ENCODE data around the gene MCFD2.

DNA sequence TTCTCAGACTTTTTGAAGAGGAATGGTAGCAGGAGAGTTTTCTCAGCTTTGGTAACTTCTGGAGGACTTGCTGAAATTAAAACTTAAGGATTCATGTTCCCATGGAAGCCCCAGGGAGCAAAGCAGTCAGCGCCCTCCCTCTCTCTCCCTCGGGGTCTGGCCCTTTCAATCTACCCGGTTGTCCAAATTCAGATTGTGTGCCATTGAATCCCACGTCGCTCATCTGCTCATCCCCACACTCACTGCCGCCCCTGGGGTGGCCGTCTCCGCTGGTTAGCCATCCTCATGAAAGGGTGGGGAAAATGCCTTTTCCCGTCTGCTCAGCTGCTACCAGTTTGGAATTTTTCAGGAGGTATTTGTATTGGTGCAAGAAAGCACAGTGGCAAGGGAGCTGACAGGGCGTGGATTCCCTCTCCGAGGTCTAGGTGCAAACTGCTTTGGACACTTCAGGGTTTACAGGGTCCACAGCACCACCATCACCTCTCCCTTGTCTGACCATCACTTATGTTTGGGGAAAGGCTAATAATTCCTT lies 27.1 kb downstream of the MCFD2 start:
- TF ChIP-seq, protein P1, sequence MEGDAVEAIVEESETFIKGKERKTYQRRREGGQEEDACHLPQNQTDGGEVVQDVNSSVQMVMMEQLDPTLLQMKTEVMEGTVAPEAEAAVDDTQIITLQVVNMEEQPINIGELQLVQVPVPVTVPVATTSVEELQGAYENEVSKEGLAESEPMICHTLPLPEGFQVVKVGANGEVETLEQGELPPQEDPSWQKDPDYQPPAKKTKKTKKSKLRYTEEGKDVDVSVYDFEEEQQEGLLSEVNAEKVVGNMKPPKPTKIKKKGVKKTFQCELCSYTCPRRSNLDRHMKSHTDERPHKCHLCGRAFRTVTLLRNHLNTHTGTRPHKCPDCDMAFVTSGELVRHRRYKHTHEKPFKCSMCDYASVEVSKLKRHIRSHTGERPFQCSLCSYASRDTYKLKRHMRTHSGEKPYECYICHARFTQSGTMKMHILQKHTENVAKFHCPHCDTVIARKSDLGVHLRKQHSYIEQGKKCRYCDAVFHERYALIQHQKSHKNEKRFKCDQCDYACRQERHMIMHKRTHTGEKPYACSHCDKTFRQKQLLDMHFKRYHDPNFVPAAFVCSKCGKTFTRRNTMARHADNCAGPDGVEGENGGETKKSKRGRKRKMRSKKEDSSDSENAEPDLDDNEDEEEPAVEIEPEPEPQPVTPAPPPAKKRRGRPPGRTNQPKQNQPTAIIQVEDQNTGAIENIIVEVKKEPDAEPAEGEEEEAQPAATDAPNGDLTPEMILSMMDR (IDR thresholded peaks at IDR 0.05): no peak
- TF ChIP-seq POLR2A (IDR thresholded peaks at IDR 0.05): no peak
